IMR-90 (cell line): Measurements from ENCODE around the gene SLC9A3. TPM values are rescaled to one million over a fixed set of nuclear protein-coding genes. Genes with fewer than 3 reads are reported as not detected.

Experiments used
- ATAC-seq: fragments of 200-7000 bp; cut with Tn5 transposase; 2 replicates; pipeline ENCODE4 v1.9.1; 2020; ENCODE audit warnings: low read depth, mild to moderate bottlenecking, moderate library complexity
- BruUV-seq: library from RNA; stranded (reverse); fragments of 400-500 nt; replicated peaks from 2 replicates; lab custom pipeline; 2021; lab: Mats Ljungman, UMichigan
- CTCF ChIA-PET: fragments of 300-600 bp; formaldehyde crosslinking; extraction: SDS; loops from one replicate; lab custom pipeline; 2021; ENCODE audit warnings: antibody characterized with exemption; lab: Yijun Ruan, JAX
- POLR2A ChIA-PET: fragments of 300-600 bp; sonication (Branson Sonifier 250); formaldehyde crosslinking; loops from one replicate; lab custom pipeline; 2022; ENCODE audit warnings: antibody characterized with exemption; ENCODE audit not compliant: unreplicated experiment; lab: Charles Lee
- DNase-seq: peaks from one replicate; pipeline ENCODE4 v3.0.0; 2013
- H2AFZ ChIP-seq: replicated peaks from 2 replicates; pipeline ENCODE3; 2013; ENCODE audit warnings: low read length, mild to moderate bottlenecking; ENCODE audit not compliant: poor library complexity
- H2AK5ac ChIP-seq: 2 replicates; pipeline ENCODE4 v1.6.1; 2013; ENCODE audit warnings: low read depth, low read length, inconsistent platforms
- H2AK9ac ChIP-seq: replicated peaks from 2 replicates; pipeline ENCODE3; 2013; ENCODE audit warnings: mild to moderate bottlenecking, low read depth, low read length, moderate library complexity; ENCODE audit not compliant: poor library complexity
- H2BK120ac ChIP-seq: 2 replicates; pipeline ENCODE4 v1.6.1; 2013; ENCODE audit warnings: low read depth, low read length, inconsistent platforms
- H2BK15ac ChIP-seq: 3 replicates; pipeline ENCODE4 v1.6.1; 2013; ENCODE audit warnings: low read depth, low read length, inconsistent platforms
- H2BK20ac ChIP-seq: 2 replicates; pipeline ENCODE4 v1.6.1; 2013; ENCODE audit warnings: low read depth, mild to moderate bottlenecking, inconsistent platforms, low read length, moderate library complexity
- H2BK5ac ChIP-seq: 2 replicates; pipeline ENCODE4 v1.6.1; 2013; ENCODE audit warnings: mild to moderate bottlenecking, low read depth, low read length, inconsistent platforms; ENCODE audit not compliant: poor library complexity, severe bottlenecking
- H3K14ac ChIP-seq: replicated peaks from 2 replicates; pipeline ENCODE4 v1.6.1; 2013; ENCODE audit warnings: low read depth, low read length, inconsistent platforms
- H3K18ac ChIP-seq: 2 replicates; pipeline ENCODE4 v1.6.1; 2013; ENCODE audit warnings: low read depth, low read length, control low read depth
- H3K23ac ChIP-seq: 2 replicates; pipeline ENCODE4 v1.6.1; 2013; ENCODE audit warnings: low read depth, low read length, inconsistent platforms
- H3K27ac ChIP-seq: 2 replicates; pipeline ENCODE4 v1.5.1; 2013; ENCODE audit warnings: mild to moderate bottlenecking, control low read depth, low read length; ENCODE audit not compliant: insufficient read depth
- H3K27me3 ChIP-seq: 2 replicates; pipeline ENCODE4 v1.6.1; 2013; ENCODE audit warnings: low read length; ENCODE audit not compliant: control insufficient read depth, insufficient read depth
- H3K36me3 ChIP-seq: 2 replicates; pipeline ENCODE4 v1.6.1; 2013; ENCODE audit warnings: low read length, mixed read lengths; ENCODE audit not compliant: control insufficient read depth, insufficient read depth
- H3K4ac ChIP-seq: 2 replicates; pipeline ENCODE4 v1.6.1; 2013; ENCODE audit warnings: low read depth, low read length, inconsistent platforms
- H3K4me1 ChIP-seq: 2 replicates; pipeline ENCODE4 v1.6.1; 2013; ENCODE audit warnings: low read length, mixed read lengths; ENCODE audit not compliant: control insufficient read depth, insufficient read depth
- H3K4me2 ChIP-seq: 2 replicates; pipeline ENCODE4 v1.6.1; 2013; ENCODE audit warnings: low read depth, mild to moderate bottlenecking, control low read depth, low read length, moderate library complexity
- H3K4me3 ChIP-seq: 2 replicates; pipeline ENCODE4 v1.5.1; 2013; ENCODE audit warnings: low read depth, mild to moderate bottlenecking, control low read depth, low read length, moderate library complexity; ENCODE audit not compliant: insufficient read depth
- H3K56ac ChIP-seq: 2 replicates; pipeline ENCODE4 v1.6.1; 2013; ENCODE audit warnings: low read length, inconsistent platforms; ENCODE audit not compliant: insufficient read depth; ENCODE audit errors: extremely low read depth
- H3K79me1 ChIP-seq, 2 experiments: 2 replicates each; pipeline ENCODE4 v1.6.1; 2013; ENCODE audit warnings: low read length in 2 of 2, inconsistent platforms in 1 of 2, low read depth in 1 of 2
- H3K9ac ChIP-seq: 2 replicates; pipeline ENCODE4 v1.6.1; 2013; ENCODE audit warnings: low read depth, low read length, control low read depth
- H3K9me1 ChIP-seq: 2 replicates; pipeline ENCODE4 v1.6.1; 2013; ENCODE audit warnings: low read length, inconsistent platforms; ENCODE audit not compliant: insufficient read depth
- H3K9me3 ChIP-seq: 2 replicates; pipeline ENCODE4 v1.6.1; 2013; ENCODE audit warnings: low read length; ENCODE audit not compliant: control insufficient read depth, insufficient read depth
- H4K20me1 ChIP-seq: 2 replicates; pipeline ENCODE4 v1.6.1; 2013; ENCODE audit warnings: low read length, inconsistent platforms; ENCODE audit not compliant: insufficient read depth
- H4K5ac ChIP-seq: 2 replicates; pipeline ENCODE4 v1.6.1; 2013; ENCODE audit warnings: mild to moderate bottlenecking, low read depth, low read length, control low read depth
- H4K8ac ChIP-seq, 2 experiments: 2 replicates each; pipeline ENCODE4 v1.6.1; 2013; ENCODE audit warnings: low read depth in 2 of 2, low read length in 2 of 2, control low read depth in 1 of 2, inconsistent platforms in 1 of 2
- H4K91ac ChIP-seq: 2 replicates; pipeline ENCODE4 v1.6.1; 2013; ENCODE audit warnings: low read depth, low read length, inconsistent platforms; ENCODE audit not compliant: insufficient read depth
- BHLHE40 ChIP-seq: fragments of 150-350 bp; IDR thresholded peaks from 2 replicates; pipeline ENCODE4 v1.6.1; 2016; ENCODE audit warnings: mild to moderate bottlenecking, low read depth, low read length
- CEBPB ChIP-seq: IDR thresholded peaks from 2 replicates; pipeline ENCODE4 v1.6.1; 2012; ENCODE audit warnings: low read depth, low read length, improper control_type of control experiment
- CHD1 ChIP-seq: IDR thresholded peaks from 2 replicates; pipeline ENCODE4 v1.6.1; 2012; ENCODE audit warnings: low read depth, low read length, improper control_type of control experiment
- CTCF ChIP-seq: conservative IDR thresholded peaks from 2 replicates; pipeline ENCODE4 v1.5.1; 2012; ENCODE audit warnings: mild to moderate bottlenecking, low read depth, low read length, improper control_type of control experiment
- ELK1 ChIP-seq: fragments of 150-350 bp; IDR thresholded peaks from 2 replicates; pipeline ENCODE4 v1.6.1; 2016; ENCODE audit warnings: low read depth, mild to moderate bottlenecking, low read length, moderate library complexity, borderline replicate concordance
- FOS ChIP-seq: fragments of 150-350 bp; IDR thresholded peaks from 2 replicates; pipeline ENCODE4 v1.6.1; 2016; ENCODE audit warnings: low read depth, low read length
- MAFK ChIP-seq: IDR thresholded peaks from 2 replicates; pipeline ENCODE4 v1.6.1; 2012; ENCODE audit warnings: low read depth, low read length, improper control_type of control experiment
- MAZ ChIP-seq: IDR thresholded peaks from 2 replicates; pipeline ENCODE4 v1.6.1; 2012; ENCODE audit warnings: low read depth, mild to moderate bottlenecking, low read length, improper control_type of control experiment, moderate library complexity, borderline replicate concordance
- MXI1 ChIP-seq: IDR thresholded peaks from 2 replicates; pipeline ENCODE4 v1.6.1; 2012; ENCODE audit warnings: low read depth, mild to moderate bottlenecking, low read length, moderate library complexity, borderline replicate concordance
- NFE2L2 ChIP-seq: fragments of 150-350 bp; IDR thresholded peaks from 2 replicates; pipeline ENCODE4 v1.6.1; 2016; ENCODE audit warnings: low read depth, mild to moderate bottlenecking, low read length
- POLR2A ChIP-seq: IDR thresholded peaks from 2 replicates; pipeline ENCODE4 v1.6.1; 2012; ENCODE audit warnings: mild to moderate bottlenecking, low read depth, low read length
- RAD21 ChIP-seq: IDR thresholded peaks from 2 replicates; pipeline ENCODE4 v1.6.1; 2012; ENCODE audit warnings: low read length, improper control_type of control experiment
- RCOR1 ChIP-seq: IDR thresholded peaks from 2 replicates; pipeline ENCODE4 v1.6.1; 2012; ENCODE audit warnings: mild to moderate bottlenecking, low read length, improper control_type of control experiment; ENCODE audit not compliant: insufficient replicate concordance
- RFX5 ChIP-seq: IDR thresholded peaks from 2 replicates; pipeline ENCODE4 v1.8.0; 2012; ENCODE audit warnings: low read depth, mild to moderate bottlenecking, low read length, moderate library complexity
- SMC3 ChIP-seq: fragments of 150-350 bp; IDR thresholded peaks from 2 replicates; pipeline ENCODE4 v1.6.1; 2016; ENCODE audit warnings: low read depth, mild to moderate bottlenecking, antibody characterized with exemption, low read length, moderate library complexity
- USF2 ChIP-seq: fragments of 150-350 bp; IDR thresholded peaks from 2 replicates; pipeline ENCODE4 v1.6.1; 2017; ENCODE audit warnings: mild to moderate bottlenecking, antibody characterized with exemption, low read length, low read depth
- WGBS, 2 experiments: methylation state at CpG; one replicate each; pipeline versions ENCODE4 v1.1.5 to v1.1.7; 2013; ENCODE audit warnings: missing lambda C conversion rate in 2 of 2; ENCODE audit not compliant: insufficient read length in 1 of 2; ENCODE audit errors: extremely low coverage in 2 of 2; 5-methylcytosine and 5-hydroxymethylcytosine counted together
- dilution Hi-C: fragments of 300-500 bp; cut with HindIII; formaldehyde crosslinking; loops from one replicate; pipeline ENCODE4 v1.14.3; 2018; ENCODE audit warnings: low sequenced_read_pairs; ENCODE audit not compliant: unreplicated experiment
- in situ Hi-C: fragments of 300-500 bp; cut with MboI; formaldehyde crosslinking; loops from 3 replicates; pipeline ENCODE4 v1.14.3; 2019; ENCODE audit warnings: low sequenced_read_pairs, inconsistent platforms, mixed read lengths
- intact Hi-C: fragments of 100-400 bp; cut with micrococcal nuclease; formaldehyde crosslinking; loops from 2 replicates; pipeline ENCODE4 v1.10.0; 2022
- polyA plus RNA-seq, 3 experiments: library from polyadenylated mRNA; depleted of rRNA; stranded (reverse); fragments of >200 nt; gene quantifications; 2 replicates each; pipeline ENCODE4 v1.2.3, GENCODE V29; 2012; ENCODE audit warnings: low replicate concordance in 1 of 3
- total RNA-seq: library from RNA; depleted of rRNA; stranded (reverse); fragments of >200 nt; gene quantifications from 2 replicates; pipeline ENCODE4 v1.2.3, GENCODE V29; 2012

SLC9A3 gene
- total and polyA plus RNA-seq, 2 of the 4 experiments (the other 2 are of a cell fraction): 0.72 to 1.5 TPM

- 23% methylated on average over 9 of the region's 21 CpGs; no CpG with 5 or more reads in 1 of the 2 experiments for WGBS, 2 experiments
- in situ Hi-C loops: no loop called here
- H3K36me3 ChIP-seq: no peaks in the 10 kb centered on the region
- H2AK9ac ChIP-seq: no peak overlapping the region
- no peak for ATAC-seq
- H4K8ac ChIP-seq: no peak overlapping the region
- H3K9me1 ChIP-seq: no peaks in the 10 kb centered on the region; the same call in 1 of the 2 replicates
- no peak overlapping the region for H3K14ac ChIP-seq
- DNase-seq: no peak
- ChIA-PET POLR2A (no interaction called here), CTCF (no interaction called here)
- H3K56ac ChIP-seq: no peak overlapping the region
- no peak overlapping the region for H2AK5ac ChIP-seq
- H3K4ac ChIP-seq: no peak overlapping the region
- no peak for TF ChIP-seq MXI1
- TF ChIP-seq SMC3: no peak
- TF ChIP-seq CEBPB: no peak
- TF ChIP-seq RCOR1: no peak
- TF ChIP-seq USF2: no peak
- no peak for TF ChIP-seq CHD1
- no peak for TF ChIP-seq MAFK
- no peak for TF ChIP-seq MAZ
- TF ChIP-seq RFX5: no peak
- TF ChIP-seq FOS: no peak
- TF ChIP-seq CTCF: no peak
- TF ChIP-seq BHLHE40: no peak
- TF ChIP-seq ELK1: no peak
- TF ChIP-seq RAD21: no peak
- TF ChIP-seq POLR2A: no peak
- TF ChIP-seq NFE2L2: no peak
- H4K20me1 ChIP-seq: no peaks in the 10 kb centered on the region
- peaks cover 76% of the 10 kb centered on the region for H3K27me3 ChIP-seq
- no peak overlapping the region for H3K4me2 ChIP-seq
- H3K4me3 ChIP-seq: no peak overlapping the region
- H2AFZ ChIP-seq: no peak overlapping the region
- H2BK20ac ChIP-seq: no peak overlapping the region
- no peaks in the 10 kb centered on the region for H3K4me1 ChIP-seq
- no peak overlapping the region for H3K27ac ChIP-seq
- H4K5ac ChIP-seq: no peak overlapping the region
- no peak overlapping the region for H3K23ac ChIP-seq
- no peak overlapping the region for H3K9ac ChIP-seq
- no peak overlapping the region for H2BK15ac ChIP-seq
- dilution Hi-C loops: no loop called here
- intact Hi-C loops: no loop called here
- no TSS peak for BruUV-seq
- no peak overlapping the region for H4K91ac ChIP-seq
- no peak overlapping the region for H2BK5ac ChIP-seq
- no peak overlapping the region for H3K18ac ChIP-seq
- H3K79me1 ChIP-seq: no peaks in the 10 kb centered on the region
- H2BK120ac ChIP-seq: no peak overlapping the region
- H3K9me3 ChIP-seq: no peaks in the 10 kb centered on the region
These were observed 1.3 kb downstream of the SLC9A3 start for GRCh38 chr5:522899-523440.
